ENCODE measurements around the gene SGCE. TPM values are rescaled to one million over a fixed set of nuclear protein-coding genes. Genes with fewer than 3 reads are reported as not detected.

Gene SGCE
- total RNA-seq, 5 donors from 2014 or later (not counting 1 experiment from before 2014, with no cell fraction given) = 0.58 to 2.2 (median 1.9) TPM

DNA sequence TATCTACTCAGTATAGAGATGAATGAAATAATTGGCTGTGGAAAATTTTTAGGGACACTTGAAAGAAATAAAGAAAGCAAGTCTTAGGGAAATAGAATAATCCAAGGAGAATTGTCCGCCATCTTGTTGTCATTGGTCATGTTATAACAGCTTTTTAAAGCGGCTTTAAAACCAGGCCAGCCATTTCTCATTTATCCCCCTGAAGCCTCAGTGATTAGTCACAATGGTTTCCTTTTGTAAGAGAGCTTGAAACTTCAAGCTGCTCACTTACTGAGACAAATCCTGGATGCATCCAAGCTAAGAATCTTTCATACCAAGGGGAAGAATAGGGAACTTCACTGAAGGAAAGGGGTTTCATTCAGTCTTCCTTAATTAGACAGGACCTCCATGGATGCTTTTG, 67.9 kb downstream of the SGCE start:
- H3K36me3 Mint-ChIP-seq = peaks cover 31% of the 10 kb centered on the region
- no peaks in the 10 kb centered on the region for H3K9me3 Mint-ChIP-seq
- H3K27ac ChIP-seq (ENCODE audit: low read length) = no peak overlapping the region
- no peaks in the 10 kb centered on the region for H3K4me1 Mint-ChIP-seq
- POLR2A ChIA-PET = no interaction called here
- no peaks in the 10 kb centered on the region for H3K27me3 Mint-ChIP-seq
- H3K36me3 ChIP-seq (ENCODE audit: control insufficient read depth in 2 of 2, extremely low read depth in 1 of 2, insufficient read depth in 1 of 2, low read length in 1 of 2) = no peaks in the 10 kb centered on the region
- no peak overlapping the region for H3K27ac Mint-ChIP-seq
- no CpG with 5 or more reads among the region's 2 CpGs for WGBS (ENCODE audit: insufficient coverage)
- ATAC-seq (replicated peaks in 1 of 4) (no peak), DNase-seq (no peak)
- no peak overlapping the region for H3K4me3 Mint-ChIP-seq
- H3K27me3 ChIP-seq (replicated peaks in 1 of 2; ENCODE audit: control insufficient read depth in 2 of 2, extremely low read depth in 1 of 2, insufficient read depth in 2 of 2, low read length in 1 of 2) = no peaks in the 10 kb centered on the region
- H3K4me3 ChIP-seq (ENCODE audit: control insufficient read depth in 1 of 2, extremely low read depth in 1 of 2, low read length in 1 of 2) = no peak overlapping the region
- H3K4me1 ChIP-seq (ENCODE audit: control insufficient read depth in 1 of 2, extremely low read depth in 1 of 2, insufficient read depth in 2 of 2, low read length in 2 of 2) = no peaks in the 10 kb centered on the region
- H3K9me3 ChIP-seq = no peaks in the 10 kb centered on the region
- CTCF ChIA-PET = interaction anchor here in 1 of 2 donors (0.5 kb wide), 1 partner anchor 18 kb away, joined by 5 read pairs; no protein-coding TSS in a partner anchor

DNA sequence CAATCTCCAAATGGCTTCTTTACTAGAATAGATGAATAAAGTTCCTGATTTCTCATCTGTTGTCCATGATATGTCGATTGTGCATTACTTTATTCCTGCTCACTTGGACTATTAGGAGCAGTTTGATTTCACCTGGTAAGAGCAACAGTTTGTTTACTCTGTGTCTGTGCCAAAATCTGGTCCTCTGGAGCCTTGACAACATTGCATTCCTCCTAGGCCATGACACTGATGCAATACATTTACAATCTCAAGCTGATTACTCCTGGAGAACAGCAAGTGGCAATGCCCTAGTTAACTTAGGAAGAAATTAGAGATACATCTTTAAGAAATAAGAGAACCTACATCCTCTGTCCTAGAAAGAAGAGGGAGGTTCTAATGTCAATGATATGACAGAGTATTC, 71.8 kb downstream of the SGCE start:
- 100% methylated on average over 1 of the region's 1 CpG for WGBS (ENCODE audit: insufficient coverage)
- no peak for DNase-seq
- H3K9me3 ChIP-seq = no peaks in the 10 kb centered on the region
- Mint-ChIP-seq H3K27ac (no peak overlapping the region), H3K27me3 (no peaks in the 10 kb centered on the region), H3K36me3 (peaks cover 47% of the 10 kb centered on the region), H3K9me3 (peaks cover 0 to 10% (median 4%) of the 10 kb centered on the region in 3 donors), H3K4me3 (no peak overlapping the region), H3K4me1 (no peaks in the 10 kb centered on the region)
- CTCF ChIA-PET = no interaction called here
- H3K4me3 ChIP-seq (ENCODE audit: control insufficient read depth in 1 of 2, extremely low read depth in 1 of 2, low read length in 1 of 2) = no peak overlapping the region
- H3K36me3 ChIP-seq (ENCODE audit: control insufficient read depth in 2 of 2, extremely low read depth in 1 of 2, insufficient read depth in 1 of 2, low read length in 1 of 2) = no peaks in the 10 kb centered on the region
- no peaks in the 10 kb centered on the region for H3K4me1 ChIP-seq (ENCODE audit: control insufficient read depth in 1 of 2, extremely low read depth in 1 of 2, insufficient read depth in 2 of 2, low read length in 2 of 2)
- no peaks in the 10 kb centered on the region for H3K27me3 ChIP-seq (replicated peaks in 1 of 2; ENCODE audit: control insufficient read depth in 2 of 2, extremely low read depth in 1 of 2, insufficient read depth in 2 of 2, low read length in 1 of 2)
- no peak overlapping the region for H3K27ac ChIP-seq (ENCODE audit: low read length)
- no peak for ATAC-seq (replicated peaks in 1 of 4)
- POLR2A ChIA-PET = no interaction called here

DNA sequence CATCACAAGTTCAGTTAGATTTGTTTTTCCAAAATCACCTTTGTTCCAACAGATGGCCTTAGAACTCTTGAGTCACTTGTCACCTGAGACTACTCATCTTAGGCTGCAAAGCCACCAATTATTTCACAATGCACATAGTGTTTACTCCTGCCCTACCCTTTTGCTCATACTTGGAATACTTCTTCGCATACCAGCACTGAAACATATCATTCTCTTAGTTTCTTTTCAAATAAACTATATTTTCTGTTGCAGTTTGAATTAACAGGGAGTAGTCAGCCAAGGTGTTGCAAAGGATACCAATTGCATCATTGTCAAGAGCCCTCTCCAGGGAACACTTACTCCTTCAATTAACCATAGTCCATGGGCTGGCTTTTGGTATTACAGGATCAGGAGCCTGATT, 75.3 kb downstream of the SGCE start:
- peaks cover 64% of the 10 kb centered on the region for H3K36me3 Mint-ChIP-seq
- no peaks in the 10 kb centered on the region for H3K27me3 Mint-ChIP-seq
- POLR2A ChIA-PET = no interaction called here
- H3K27me3 ChIP-seq (replicated peaks in 1 of 2; ENCODE audit: control insufficient read depth in 2 of 2, extremely low read depth in 1 of 2, insufficient read depth in 2 of 2, low read length in 1 of 2) = no peaks in the 10 kb centered on the region
- H3K4me3 ChIP-seq (ENCODE audit: control insufficient read depth in 1 of 2, extremely low read depth in 1 of 2, low read length in 1 of 2) = no peak overlapping the region
- no peaks in the 10 kb centered on the region for H3K4me1 ChIP-seq (ENCODE audit: control insufficient read depth in 1 of 2, extremely low read depth in 1 of 2, insufficient read depth in 2 of 2, low read length in 2 of 2)
- peaks cover 4 to 16% of the 10 kb centered on the region in 2 donors for H3K36me3 ChIP-seq (ENCODE audit: control insufficient read depth in 2 of 2, extremely low read depth in 1 of 2, insufficient read depth in 1 of 2, low read length in 1 of 2)
- WGBS (ENCODE audit: insufficient coverage) = no CpG with 5 or more reads among the region's 1 CpG
- H3K4me3 Mint-ChIP-seq = no peak overlapping the region
- H3K9me3 ChIP-seq = no peaks in the 10 kb centered on the region
- H3K27ac ChIP-seq (ENCODE audit: low read length) = no peak overlapping the region
- no peak for DNase-seq
- no peak overlapping the region for H3K27ac Mint-ChIP-seq
- no peak for ATAC-seq (replicated peaks in 1 of 4)
- CTCF ChIA-PET = no interaction called here
- peaks cover 5 to 15% (median 8%) of the 10 kb centered on the region in 3 donors for H3K9me3 Mint-ChIP-seq
- H3K4me1 Mint-ChIP-seq = no peaks in the 10 kb centered on the region

GRCh38 chr7:94579470-94579869, 76.5 kb downstream of the SGCE start:
- Histone ChIP-seq H3K36me3 (ENCODE audit: control insufficient read depth in 2 of 2, extremely low read depth in 1 of 2, insufficient read depth in 1 of 2, low read length in 1 of 2) (peaks cover 4 to 16% of the 10 kb centered on the region in 2 donors), H3K9me3 (no peaks in the 10 kb centered on the region), H3K4me1 (ENCODE audit: control insufficient read depth in 1 of 2, extremely low read depth in 1 of 2, insufficient read depth in 2 of 2, low read length in 2 of 2) (no peaks in the 10 kb centered on the region), H3K27me3 (replicated peaks in 1 of 2; ENCODE audit: control insufficient read depth in 2 of 2, extremely low read depth in 1 of 2, insufficient read depth in 2 of 2, low read length in 1 of 2) (no peaks in the 10 kb centered on the region), H3K4me3 (ENCODE audit: control insufficient read depth in 1 of 2, extremely low read depth in 1 of 2, low read length in 1 of 2) (no peak overlapping the region), H3K27ac (ENCODE audit: low read length) (no peak overlapping the region)
- ChIA-PET POLR2A (no interaction called here), CTCF (no interaction called here)
- no peak overlapping the region for H3K27ac Mint-ChIP-seq
- no peaks in the 10 kb centered on the region for H3K27me3 Mint-ChIP-seq
- ATAC-seq (replicated peaks in 1 of 4) = no peak
- peaks cover 14 to 20% (median 17%) of the 10 kb centered on the region in 3 donors for H3K9me3 Mint-ChIP-seq
- H3K4me3 Mint-ChIP-seq = no peak overlapping the region
- DNase-seq = no peak
- H3K36me3 Mint-ChIP-seq = peaks cover 75% of the 10 kb centered on the region
- no peaks in the 10 kb centered on the region for H3K4me1 Mint-ChIP-seq
- 86% methylated on average over 1 of the region's 2 CpGs for WGBS (ENCODE audit: insufficient coverage)

DNA sequence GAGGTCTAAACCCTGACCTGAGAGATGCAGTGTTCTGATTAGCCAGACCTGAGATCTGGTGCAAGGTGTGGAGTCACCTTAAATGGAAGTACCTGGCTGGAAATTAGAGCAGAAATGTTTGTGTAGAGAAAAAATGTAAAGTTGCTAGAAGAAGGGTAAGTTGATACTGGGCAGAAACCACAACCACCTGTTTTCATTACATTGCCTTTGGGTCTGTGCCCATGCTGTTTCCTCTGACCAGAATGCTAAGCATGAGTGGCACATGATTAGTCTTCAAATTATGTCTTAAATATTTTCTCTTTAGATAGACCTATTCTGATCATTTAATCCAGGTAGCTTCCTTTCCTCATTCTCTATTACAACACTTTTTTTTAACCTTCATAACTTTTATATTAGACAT, 77.3 kb downstream of the SGCE start:
- peaks cover 4 to 16% of the 10 kb centered on the region in 2 donors for H3K36me3 ChIP-seq (ENCODE audit: control insufficient read depth in 2 of 2, extremely low read depth in 1 of 2, insufficient read depth in 1 of 2, low read length in 1 of 2)
- H3K27ac ChIP-seq (ENCODE audit: low read length) = no peak overlapping the region
- POLR2A ChIA-PET = no interaction called here
- Mint-ChIP-seq H3K27me3 (no peaks in the 10 kb centered on the region), H3K4me3 (no peak overlapping the region), H3K27ac (no peak overlapping the region), H3K4me1 (no peaks in the 10 kb centered on the region), H3K9me3 (peaks cover 20 to 23% (median 22%) of the 10 kb centered on the region in 3 donors), H3K36me3 (peaks cover 77% of the 10 kb centered on the region)
- DNase-seq (no peak), ATAC-seq (replicated peaks in 1 of 4) (no peak)
- no peaks in the 10 kb centered on the region for H3K9me3 ChIP-seq
- no peaks in the 10 kb centered on the region for H3K4me1 ChIP-seq (ENCODE audit: control insufficient read depth in 1 of 2, extremely low read depth in 1 of 2, insufficient read depth in 2 of 2, low read length in 2 of 2)
- no peaks in the 10 kb centered on the region for H3K27me3 ChIP-seq (replicated peaks in 1 of 2; ENCODE audit: control insufficient read depth in 2 of 2, extremely low read depth in 1 of 2, insufficient read depth in 2 of 2, low read length in 1 of 2)
- H3K4me3 ChIP-seq (ENCODE audit: control insufficient read depth in 1 of 2, extremely low read depth in 1 of 2, low read length in 1 of 2) = no peak overlapping the region
- CTCF ChIA-PET = no interaction called here

DNA sequence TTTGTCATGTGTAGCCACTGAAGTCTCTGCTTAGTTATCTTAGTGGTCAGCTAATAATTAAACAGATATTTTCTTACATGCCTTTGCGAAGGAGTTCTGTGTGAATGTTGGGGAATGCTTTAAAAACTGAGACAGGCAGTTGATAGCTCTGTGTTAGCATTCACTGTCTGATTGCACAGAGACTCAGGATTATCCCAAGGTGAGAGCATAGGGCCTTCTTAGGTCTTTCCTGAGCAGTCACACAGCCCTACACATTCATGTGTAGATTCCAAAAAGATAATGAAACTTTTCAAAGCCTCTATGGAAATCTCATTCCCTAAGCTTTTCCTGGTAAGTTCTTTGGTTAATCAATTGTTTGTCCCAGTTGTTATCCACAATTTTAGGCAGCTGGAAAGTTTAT, 78.6 kb downstream of the SGCE start:
- Histone ChIP-seq H3K27ac (ENCODE audit: low read length) (no peak overlapping the region), H3K4me3 (ENCODE audit: control insufficient read depth in 1 of 2, extremely low read depth in 1 of 2, low read length in 1 of 2) (no peak overlapping the region), H3K27me3 (replicated peaks in 1 of 2; ENCODE audit: control insufficient read depth in 2 of 2, extremely low read depth in 1 of 2, insufficient read depth in 2 of 2, low read length in 1 of 2) (no peaks in the 10 kb centered on the region), H3K4me1 (ENCODE audit: control insufficient read depth in 1 of 2, extremely low read depth in 1 of 2, insufficient read depth in 2 of 2, low read length in 2 of 2) (no peaks in the 10 kb centered on the region), H3K36me3 (ENCODE audit: control insufficient read depth in 2 of 2, extremely low read depth in 1 of 2, insufficient read depth in 1 of 2, low read length in 1 of 2) (peaks cover 4 to 16% of the 10 kb centered on the region in 2 donors), H3K9me3 (no peaks in the 10 kb centered on the region)
- peaks cover 87% of the 10 kb centered on the region for H3K36me3 Mint-ChIP-seq
- WGBS (ENCODE audit: insufficient coverage) = no CpG with 5 or more reads among the region's 1 CpG
- no peak overlapping the region for H3K4me3 Mint-ChIP-seq
- H3K9me3 Mint-ChIP-seq = peaks cover 26 to 31% (median 28%) of the 10 kb centered on the region in 3 donors
- DNase-seq (no peak), ATAC-seq (replicated peaks in 1 of 4) (no peak)
- POLR2A ChIA-PET = interaction anchor here in 1 of 2 donors (0.6 kb wide), 1 partner anchor 79 kb away, joined by 3 read pairs; no protein-coding TSS in a partner anchor
- no peak overlapping the region for H3K27ac Mint-ChIP-seq
- H3K4me1 Mint-ChIP-seq = no peaks in the 10 kb centered on the region
- H3K27me3 Mint-ChIP-seq = no peaks in the 10 kb centered on the region
- CTCF ChIA-PET = no interaction called here

DNA sequence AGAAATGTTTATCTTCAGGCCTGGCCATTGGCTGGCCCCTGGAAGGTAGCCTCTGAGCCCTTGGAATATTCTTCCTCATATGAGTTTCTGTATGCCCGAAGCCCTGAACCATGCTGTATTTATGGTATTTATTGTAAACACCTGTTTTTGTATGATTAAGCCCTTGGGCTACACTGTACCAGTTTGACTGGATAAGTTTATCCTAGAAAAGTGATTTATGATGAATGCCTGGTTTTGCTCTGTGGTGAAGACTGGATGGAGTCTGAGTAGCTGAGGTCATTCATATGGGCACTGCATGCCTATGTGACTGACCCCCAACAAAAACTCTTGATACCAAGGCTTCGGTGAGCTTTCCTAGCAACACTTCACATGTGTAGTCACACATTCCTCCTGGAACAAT, 79.6 kb downstream of the SGCE start:
- Histone ChIP-seq H3K36me3 (ENCODE audit: control insufficient read depth in 2 of 2, extremely low read depth in 1 of 2, insufficient read depth in 1 of 2, low read length in 1 of 2) (peaks cover 4 to 16% of the 10 kb centered on the region in 2 donors), H3K9me3 (no peaks in the 10 kb centered on the region), H3K27ac (ENCODE audit: low read length) (no peak overlapping the region), H3K27me3 (replicated peaks in 1 of 2; ENCODE audit: control insufficient read depth in 2 of 2, extremely low read depth in 1 of 2, insufficient read depth in 2 of 2, low read length in 1 of 2) (no peaks in the 10 kb centered on the region), H3K4me3 (ENCODE audit: control insufficient read depth in 1 of 2, extremely low read depth in 1 of 2, low read length in 1 of 2) (no peak overlapping the region), H3K4me1 (ENCODE audit: control insufficient read depth in 1 of 2, extremely low read depth in 1 of 2, insufficient read depth in 2 of 2, low read length in 2 of 2) (no peaks in the 10 kb centered on the region)
- Mint-ChIP-seq H3K4me3 (no peak overlapping the region), H3K9me3 (peaks cover 26 to 36% (median 28%) of the 10 kb centered on the region in 3 donors), H3K4me1 (no peaks in the 10 kb centered on the region), H3K27me3 (no peaks in the 10 kb centered on the region), H3K36me3 (peaks cover 92% of the 10 kb centered on the region), H3K27ac (no peak overlapping the region)
- DNase-seq = no peak
- ATAC-seq (replicated peaks in 1 of 4) = no peak
- POLR2A ChIA-PET = no interaction called here
- whole genome bisulfite sequencing (ENCODE audit: insufficient coverage) = 83% methylated on average over 1 of the region's 2 CpGs
- CTCF ChIA-PET = no interaction called here

Measured in T-cell (primary cell).